HepG2 (cell line): ENCODE measurements around the gene CAPS. TPM values are rescaled to one million over a fixed set of nuclear protein-coding genes. Genes with fewer than 3 reads are reported as not detected.
A peak's percentile ranks its signal among the peaks of the same experiment; 100 is the strongest.

Experiments used
- ATAC-seq: fragments of 200-7000 bp; cut with Tn5 transposase; 3 replicates; pipeline ENCODE4 v1.9.1; 2020; ENCODE audit warnings: mild to moderate bottlenecking, moderate library complexity
- BruUV-seq: library from RNA; stranded (reverse); fragments of 400-500 nt; replicated peaks from 2 replicates; lab custom pipeline; 2021; lab: Mats Ljungman, UMichigan
- CTCF ChIA-PET: fragments of 300-600 bp; formaldehyde crosslinking; extraction: SDS; loops from one replicate; lab custom pipeline; 2021; ENCODE audit warnings: low total read pairs, inconsistent platforms, low intra/inter-chr PET ratio; lab: Yijun Ruan, JAX
- POLR2A ChIA-PET: fragments of 350-600 bp; sonication (Branson Sonifier 250); formaldehyde crosslinking; loops from one replicate; lab custom pipeline; 2020; ENCODE audit warnings: antibody characterized with exemption, inconsistent platforms; lab: Yijun Ruan, JAX
- DNase-seq: peaks from one replicate; pipeline ENCODE4 v3.0.0-alpha.2; 2015; ENCODE audit warnings: low spot score
- FAIRE-seq: peaks from 3 replicates; lab custom pipeline; 2011; peaks lifted over from hg19 to GRCh38; lab: Jason Lieb, UNC
- H2AFZ ChIP-seq: one replicate; pipeline ENCODE4 v1.6.1; 2011; ENCODE audit warnings: low read length, inconsistent platforms
- H3K27ac ChIP-seq: fragments of 300-600 bp; 3 replicates; pipeline ENCODE4 v1.8.0; 2011; ENCODE audit warnings: mixed run types, mild to moderate bottlenecking, mixed read lengths, low read length, inconsistent platforms; ENCODE audit not compliant: insufficient read depth; ENCODE audit errors: extremely low read length
- H3K27me3 ChIP-seq, 2 experiments: fragments of 200-600 bp in 1 of 2; 2 replicates in 1 of 2; 3 replicates in 1 of 2; pipeline versions ENCODE4 v1.6.0 to v1.8.0; 2011; ENCODE audit warnings: low read length in 2 of 2, mild to moderate bottlenecking in 2 of 2, moderate library complexity in 2 of 2, inconsistent platforms in 1 of 2; ENCODE audit not compliant: insufficient read depth in 2 of 2, control insufficient read depth in 1 of 2
- H3K36me3 ChIP-seq, 2 experiments: fragments of 200-600 bp in 1 of 2; replicated peaks in 1 of 2; 2 replicates in 1 of 2; 3 replicates in 1 of 2; pipeline versions ENCODE4 v1.5.1 to v1.8.0; 2011; ENCODE audit warnings: low read length in 2 of 2, inconsistent platforms in 1 of 2; ENCODE audit not compliant: insufficient read depth in 2 of 2, control insufficient read depth in 1 of 2
- H3K4me1 ChIP-seq: 2 replicates; pipeline ENCODE4 v1.5.1; 2012; ENCODE audit warnings: low read length, inconsistent platforms; ENCODE audit not compliant: insufficient read depth
- H3K4me2 ChIP-seq: 2 replicates; pipeline ENCODE4 v1.6.0; 2011; ENCODE audit warnings: low read depth, low read length, inconsistent platforms
- H3K4me3 ChIP-seq, 3 experiments: fragments of 200-600 bp in 1 of 3; sonication (generic), shearing (Covaris generic) in 1 of 3; replicated peaks in 1 of 3; 2 replicates each; pipeline ENCODE4 v1.5.1; 2011 to 2016; ENCODE audit warnings: low read length in 3 of 3, inconsistent platforms in 2 of 3, low read depth in 2 of 3, mild to moderate bottlenecking in 2 of 3, control low read depth in 1 of 3, mixed read lengths in 1 of 3; ENCODE audit not compliant: insufficient read depth in 1 of 3
- H3K79me2 ChIP-seq: one replicate; pipeline ENCODE4 v1.6.1; 2011; ENCODE audit warnings: low read length, inconsistent platforms; ENCODE audit not compliant: insufficient read depth
- H3K9ac ChIP-seq: 2 replicates; pipeline ENCODE4 v1.6.0; 2011; ENCODE audit warnings: mild to moderate bottlenecking, low read depth, low read length, inconsistent platforms; ENCODE audit not compliant: insufficient read depth
- H3K9me3 ChIP-seq: 2 replicates; pipeline ENCODE4 v1.5.1; 2012; ENCODE audit warnings: mild to moderate bottlenecking, low read length
- H4K20me1 ChIP-seq: 2 replicates; pipeline ENCODE4 v1.6.0; 2011; ENCODE audit warnings: inconsistent platforms, mild to moderate bottlenecking, low read length, moderate library complexity; ENCODE audit not compliant: insufficient read depth
- ATAD3A ChIP-seq: sonication (generic); formaldehyde crosslinking; IDR thresholded peaks from 2 replicates; pipeline ENCODE4 v1.4.0; 2020; ENCODE audit warnings: missing genetic modification reagents
- HNF4G ChIP-seq, 2 experiments: sonication (generic) in 1 of 2; formaldehyde crosslinking in 1 of 2; IDR thresholded peaks; 2 replicates each; pipeline versions ENCODE4 v1.4.0 to v1.6.1; 2011 to 2020; ENCODE audit warnings: borderline replicate concordance in 2 of 2, low read depth in 2 of 2, mild to moderate bottlenecking in 2 of 2, low read length in 1 of 2, missing genetic modification reagents in 1 of 2, moderate library complexity in 1 of 2
- MAZ ChIP-seq, 2 experiments: sonication (generic) in 1 of 2; formaldehyde crosslinking in 1 of 2; IDR thresholded peaks; 2 replicates each; pipeline versions ENCODE4 v1.5.0 to v1.6.1; 2012 to 2020; ENCODE audit warnings: low read depth in 2 of 2, mild to moderate bottlenecking in 2 of 2, borderline replicate concordance in 1 of 2, improper control_type of control experiment in 1 of 2, low read length in 1 of 2, missing genetic modification reagents in 1 of 2, moderate library complexity in 1 of 2
- MED1 ChIP-seq: sonication (generic); formaldehyde crosslinking; IDR thresholded peaks from 2 replicates; pipeline ENCODE4 v1.4.0; 2020; ENCODE audit warnings: missing genetic modification reagents
- MTA1 ChIP-seq: sonication (generic); formaldehyde crosslinking; IDR thresholded peaks from 2 replicates; pipeline ENCODE4 v1.4.0; 2020; ENCODE audit warnings: missing genetic modification reagents, mild to moderate bottlenecking, borderline replicate concordance
- POLR2G ChIP-seq: fragments of 200-400 bp; formaldehyde crosslinking; IDR thresholded peaks from 2 replicates; pipeline ENCODE4 v1.6.1; 2018; ENCODE audit warnings: mild to moderate bottlenecking, low read depth, low read length, moderate library complexity
- RAD21 ChIP-seq: fragments of 450-650 bp; formaldehyde crosslinking; IDR thresholded peaks from 2 replicates; pipeline ENCODE4 v1.5.0; 2020; ENCODE audit warnings: mild to moderate bottlenecking
- REXO4 ChIP-seq: sonication (generic); formaldehyde crosslinking; IDR thresholded peaks from 2 replicates; pipeline ENCODE4 v1.8.0; 2022; ENCODE audit warnings: missing genetic modification reagents, mild to moderate bottlenecking, borderline replicate concordance
- TMF1 ChIP-seq: sonication (generic); formaldehyde crosslinking; IDR thresholded peaks from 2 replicates; pipeline ENCODE4 v1.8.1; 2022; ENCODE audit warnings: low read depth, missing genetic modification reagents
- ZFX ChIP-seq: sonication (generic); formaldehyde crosslinking; IDR thresholded peaks from 2 replicates; pipeline ENCODE4 v1.4.0; 2020; ENCODE audit warnings: mild to moderate bottlenecking, low read depth, missing genetic modification reagents, moderate library complexity
- ZFY ChIP-seq: sonication (generic); formaldehyde crosslinking; IDR thresholded peaks from 2 replicates; pipeline ENCODE4 v1.4.0; 2020; ENCODE audit warnings: missing genetic modification reagents
- ZNF441 ChIP-seq: sonication (generic); formaldehyde crosslinking; IDR thresholded peaks from 2 replicates; pipeline ENCODE4 v1.7.0; 2021; ENCODE audit warnings: missing genetic modification reagents, borderline replicate concordance
- ZNF460 ChIP-seq: sonication (generic); formaldehyde crosslinking; IDR thresholded peaks from 2 replicates; pipeline ENCODE4 v1.5.1; 2020; ENCODE audit warnings: missing genetic modification reagents, mild to moderate bottlenecking, borderline replicate concordance
- ZNF766 ChIP-seq: sonication (generic); formaldehyde crosslinking; IDR thresholded peaks from 2 replicates; pipeline ENCODE4 v1.5.0; 2020; ENCODE audit warnings: missing genetic modification reagents, borderline replicate concordance
- ZSCAN31 ChIP-seq: sonication (generic); formaldehyde crosslinking; IDR thresholded peaks from 2 replicates; pipeline ENCODE4 v1.5.0; 2020; ENCODE audit warnings: low read depth, mild to moderate bottlenecking, missing genetic modification reagents
- WGBS: methylation state at CpG from one replicate; pipeline ENCODE4 v1.1.6; 2017; ENCODE audit warnings: low lambda C conversion rate; 5-methylcytosine and 5-hydroxymethylcytosine counted together
- in situ Hi-C: cut with HindIII; loops from 2 replicates; pipeline ENCODE4 v1.10.0; 2017; ENCODE audit warnings: low pct_unique_long_range_greater_than_20kb; ENCODE audit not compliant: extremely low pct_ligation_motif_present
- intact Hi-C: fragments of 100-400 bp; cut with micrococcal nuclease; formaldehyde crosslinking; loops from one replicate; pipeline ENCODE4 v1.10.0; 2022; ENCODE audit not compliant: unreplicated experiment
- polyA plus RNA-seq, 8 experiments: library from polyadenylated mRNA; depleted of rRNA in 3 of 8; stranded (reverse) in 7 of 8; unstranded in 1 of 8; fragments of >200 nt; fragmentation: Illumina TruSeq in 4 of 8; extraction: Trizol in 4 of 8; gene quantifications; 2 replicates each; pipeline versions ENCODE4 v1.2.1 to v1.2.3, GENCODE V29; 2011 to 2016; ENCODE audit warnings: low read depth in 4 of 8, missing spikeins in 1 of 8, mixed read lengths in 1 of 8; ENCODE audit not compliant: insufficient read depth in 1 of 8
- total RNA-seq, 5 experiments: library from RNA; depleted of rRNA; stranded (reverse); fragments of >200 nt; fragmentation: Illumina TruSeq; extraction: Trizol; gene quantifications; 2 replicates each; pipeline ENCODE4 v1.2.3, GENCODE V29; 2016; ENCODE audit warnings: low read depth in 1 of 5
- TF ChIP-seq, protein P1 (sequence below): sonication (generic); formaldehyde crosslinking; IDR thresholded peaks from 2 replicates; pipeline ENCODE4 v1.4.0; 2020; ENCODE audit warnings: low read depth, missing genetic modification reagents

Gene CAPS
- total and polyA plus RNA-seq, 2 of the 13 experiments (the other 11 are each of a cell fraction or from before 2014, with no cell fraction given): 3.1 TPM

GRCh38 chr19:5905114-5905778 is 8.8 kb upstream of the CAPS start:
- Histone ChIP-seq H3K36me3 (peaks cover 0 to 6% of the 10 kb centered on the region in 2 experiments; a peak in 2 of 5 replicates), H3K4me2 (peak overlapping the region; percentile 79), H3K27me3 (peaks cover 0 to 4% of the 10 kb centered on the region in 2 experiments; a peak in 1 of 5 replicates), H3K9me3 (no peaks in the 10 kb centered on the region), H3K4me3 (peak overlapping the region; percentile 61 to 78 (median 76)), H3K4me1 (peaks cover 68% of the 10 kb centered on the region), H3K27ac (peak overlapping the region; percentile 70), H3K79me2 (peaks cover 35% of the 10 kb centered on the region), H4K20me1 (peaks cover 6% of the 10 kb centered on the region; the same call in 1 of the 2 replicates), H3K9ac (peak overlapping the region; percentile 77), H2AFZ (no peak overlapping the region)
- ChIA-PET POLR2A (interaction anchor here (1.3 to 3.9 kb wide), 4 partner anchors 25 to 99 kb away, joined by 4 to 79 read pairs (median 12); no protein-coding TSS in a partner anchor), CTCF (interaction anchor here (1.3 kb wide), 1 partner anchor 102 kb away, joined by 3 read pairs; no protein-coding TSS in a partner anchor)
- intact Hi-C loops: loop anchor here (2.0 kb wide), 1 partner anchor 58 kb away; no protein-coding TSS in a partner anchor
- 23% methylated on average over 29 of the region's 31 CpGs for WGBS
- ATAC-seq (no peak), DNase-seq (no peak), FAIRE-seq (no peak)
- BruUV-seq: TSS peak; percentile 60
- in situ Hi-C loops: no loop called here
- TF ChIP-seq HNF4G (IDR thresholded peaks at IDR 0.05; ENCODE audit: borderline replicate concordance, low read depth, low read length) (0 out of 2 replicates have a peak, but pooled peaks have one; percentile 20), HNF4G (CRISPR knock-in tag; IDR thresholded peaks at IDR 0.05; ENCODE audit: borderline replicate concordance, low read depth) (no peak), ZSCAN31 (CRISPR knock-in tag) (0 out of 2 replicates have a peak, but pooled peaks have one; percentile 9), REXO4 (0 out of 2 replicates have a peak, but pooled peaks have one; percentile 46), RAD21 (CRISPR knock-in tag) (peak; percentile 5; the same call in 1 of the 2 replicates), ZFY (CRISPR knock-in tag) (peak; percentile 51), MAZ (IDR thresholded peaks at IDR 0.05; ENCODE audit: borderline replicate concordance, low read depth, low read length) (no peak), MAZ (CRISPR knock-in tag; IDR thresholded peaks at IDR 0.05; ENCODE audit: low read depth) (no peak; the same call in 1 of the 2 replicates), ZNF441 (CRISPR knock-in tag) (0 out of 2 replicates have a peak, but pooled peaks have one; percentile 46), ZNF460 (CRISPR knock-in tag) (peak; percentile 23; the same call in 1 of the 2 replicates), POLR2G (peak; percentile 51; the same call in 1 of the 2 replicates), MED1 (CRISPR knock-in tag) (peak; percentile 3; the same call in 1 of the 2 replicates), ZNF766 (no peak), MTA1 (0 out of 2 replicates have a peak, but pooled peaks have one; percentile 26), ATAD3A (no peak), TMF1 (0 out of 2 replicates have a peak, but pooled peaks have one; percentile 2), ZFX (CRISPR knock-in tag) (peak; percentile 63; the same call in 1 of the 2 replicates)
- TF ChIP-seq, protein P1, sequence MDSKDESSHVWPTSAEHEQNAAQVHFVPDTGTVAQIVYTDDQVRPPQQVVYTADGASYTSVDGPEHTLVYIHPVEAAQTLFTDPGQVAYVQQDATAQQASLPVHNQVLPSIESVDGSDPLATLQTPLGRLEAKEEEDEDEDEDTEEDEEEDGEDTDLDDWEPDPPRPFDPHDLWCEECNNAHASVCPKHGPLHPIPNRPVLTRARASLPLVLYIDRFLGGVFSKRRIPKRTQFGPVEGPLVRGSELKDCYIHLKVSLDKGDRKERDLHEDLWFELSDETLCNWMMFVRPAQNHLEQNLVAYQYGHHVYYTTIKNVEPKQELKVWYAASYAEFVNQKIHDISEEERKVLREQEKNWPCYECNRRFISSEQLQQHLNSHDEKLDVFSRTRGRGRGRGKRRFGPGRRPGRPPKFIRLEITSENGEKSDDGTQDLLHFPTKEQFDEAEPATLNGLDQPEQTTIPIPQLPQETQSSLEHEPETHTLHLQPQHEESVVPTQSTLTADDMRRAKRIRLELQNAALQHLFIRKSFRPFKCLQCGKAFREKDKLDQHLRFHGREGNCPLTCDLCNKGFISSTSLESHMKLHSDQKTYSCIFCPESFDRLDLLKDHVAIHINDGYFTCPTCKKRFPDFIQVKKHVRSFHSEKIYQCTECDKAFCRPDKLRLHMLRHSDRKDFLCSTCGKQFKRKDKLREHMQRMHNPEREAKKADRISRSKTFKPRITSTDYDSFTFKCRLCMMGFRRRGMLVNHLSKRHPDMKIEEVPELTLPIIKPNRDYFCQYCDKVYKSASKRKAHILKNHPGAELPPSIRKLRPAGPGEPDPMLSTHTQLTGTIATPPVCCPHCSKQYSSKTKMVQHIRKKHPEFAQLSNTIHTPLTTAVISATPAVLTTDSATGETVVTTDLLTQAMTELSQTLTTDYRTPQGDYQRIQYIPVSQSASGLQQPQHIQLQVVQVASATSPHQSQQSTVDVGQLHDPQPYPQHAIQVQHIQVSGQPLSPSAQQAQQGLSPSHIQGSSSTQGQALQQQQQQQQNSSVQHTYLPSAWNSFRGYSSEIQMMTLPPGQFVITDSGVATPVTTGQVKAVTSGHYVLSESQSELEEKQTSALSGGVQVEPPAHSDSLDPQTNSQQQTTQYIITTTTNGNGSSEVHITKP (CRISPR knock-in tag): no peak
